Keratinocyte (primary cell): ENCODE data around the gene OVOL2. TPM values are rescaled to one million over a fixed set of nuclear protein-coding genes. Genes with fewer than 3 reads are reported as not detected.

Source experiments
- DNase-seq: peaks from one replicate; pipeline ENCODE4 v3.0.0-alpha.2; 2011; ENCODE audit warnings: low read depth, missing footprints, low spot score
- FAIRE-seq: peaks from 2 replicates; lab custom pipeline; 2011; peaks lifted over from hg19 to GRCh38; lab: Jason Lieb, UNC
- H2AFZ ChIP-seq: 2 replicates; pipeline ENCODE4 v1.6.0; 2012; ENCODE audit warnings: low read length, control low read depth, inconsistent platforms; ENCODE audit not compliant: control insufficient read depth
- H3K27ac ChIP-seq: 2 replicates; pipeline ENCODE4 v1.5.1; 2011; ENCODE audit warnings: low read length; ENCODE audit not compliant: control insufficient read depth, insufficient read depth
- H3K27me3 ChIP-seq: 3 replicates; pipeline ENCODE4 v1.6.0; 2011; ENCODE audit warnings: low read length; ENCODE audit not compliant: control insufficient read depth, insufficient read depth; ENCODE audit errors: extremely low read depth
- H3K36me3 ChIP-seq, 2 experiments: 2 replicates in 1 of 2; 3 replicates in 1 of 2; pipeline ENCODE4 v1.5.1; 2011; ENCODE audit warnings: low read length in 2 of 2, mild to moderate bottlenecking in 1 of 2; ENCODE audit not compliant: control insufficient read depth in 2 of 2, insufficient read depth in 2 of 2; ENCODE audit errors: extremely low read depth in 1 of 2
- H3K4me1 ChIP-seq: 3 replicates; pipeline ENCODE4 v1.5.1; 2011; ENCODE audit warnings: low read length; ENCODE audit not compliant: control insufficient read depth, insufficient read depth; ENCODE audit errors: extremely low read depth
- H3K4me2 ChIP-seq: 3 replicates; pipeline ENCODE4 v1.6.0; 2011; ENCODE audit warnings: low read depth, low read length; ENCODE audit not compliant: control insufficient read depth, insufficient read depth; ENCODE audit errors: extremely low read depth
- H3K4me3 ChIP-seq, 3 experiments: fragments of 200-600 bp in 1 of 3; sonication (generic) in 1 of 3; 2 replicates in 2 of 3; 3 replicates in 1 of 3; pipeline ENCODE4 v1.5.1; 2011 to 2016; ENCODE audit warnings: low read length in 3 of 3, mild to moderate bottlenecking in 3 of 3, control low read depth in 2 of 3, inconsistent platforms in 1 of 3, low read depth in 1 of 3, mixed read lengths in 1 of 3, mixed run types in 1 of 3, moderate library complexity in 1 of 3; ENCODE audit not compliant: control insufficient read depth in 2 of 3, insufficient read depth in 2 of 3; ENCODE audit errors: extremely low read depth in 1 of 3
- H3K79me2 ChIP-seq: 2 replicates; pipeline ENCODE4 v1.6.0; 2012; ENCODE audit warnings: low read length; ENCODE audit not compliant: control insufficient read depth, insufficient read depth
- H3K9ac ChIP-seq: 3 replicates; pipeline ENCODE4 v1.6.0; 2011; ENCODE audit warnings: low read length; ENCODE audit not compliant: control insufficient read depth, insufficient read depth; ENCODE audit errors: extremely low read depth
- H3K9me1 ChIP-seq: 3 replicates; pipeline ENCODE4 v1.6.0; 2011; ENCODE audit warnings: low read length; ENCODE audit not compliant: control insufficient read depth, insufficient read depth; ENCODE audit errors: extremely low read depth
- H3K9me3 ChIP-seq: 2 replicates; pipeline ENCODE4 v1.5.1; 2012; ENCODE audit warnings: low read depth, low read length; ENCODE audit not compliant: control insufficient read depth
- H4K20me1 ChIP-seq: 3 replicates; pipeline ENCODE4 v1.6.0; 2011; ENCODE audit warnings: low read length; ENCODE audit not compliant: control insufficient read depth, insufficient read depth; ENCODE audit errors: extremely low read depth
- CTCF ChIP-seq, 3 experiments: IDR thresholded peaks in 1 of 3; conservative IDR thresholded peaks in 1 of 3; optimal IDR thresholded peaks in 1 of 3; 2 replicates in 2 of 3; 3 replicates in 1 of 3; pipeline versions ENCODE3 to v1.5.1; 2011; ENCODE audit warnings: low read length in 3 of 3, mild to moderate bottlenecking in 3 of 3, moderate library complexity in 2 of 3, control low read depth in 1 of 3, inconsistent platforms in 1 of 3; ENCODE audit not compliant: insufficient read depth in 2 of 3; ENCODE audit errors: extremely low read depth in 1 of 3
- EZH2 ChIP-seq: IDR thresholded peaks from one replicate; pipeline ENCODE4 v1.6.1; 2012; ENCODE audit warnings: inconsistent platforms, mild to moderate bottlenecking, low read length, moderate library complexity
- dilution Hi-C: fragments of 300-500 bp; cut with MboI; formaldehyde crosslinking; loops from one replicate; pipeline ENCODE4 v1.7.0; 2020; ENCODE audit warnings: low sequenced_read_pairs; ENCODE audit not compliant: extremely low pct_ligation_motif_present
- polyA plus RNA-seq, 5 experiments: library from polyadenylated mRNA; depleted of rRNA in 3 of 5; stranded (reverse) in 3 of 5; stranded (forward) in 1 of 5; unstranded in 1 of 5; fragments of >200 nt; gene quantifications; 1 replicate in 1 of 5; 2 replicates in 3 of 5; 3 replicates in 1 of 5; pipeline versions ENCODE4 v1.2.1 to v1.2.3, GENCODE V29; 2011 to 2012; ENCODE audit warnings: missing spikeins in 2 of 5, low read depth in 1 of 5, low replicate concordance in 1 of 5

OVOL2 gene
- polyA plus RNA-seq, 1 donor (not counting 4 experiments of a cell fraction or from before 2014, with no cell fraction given): 4.3 TPM

DNA sequence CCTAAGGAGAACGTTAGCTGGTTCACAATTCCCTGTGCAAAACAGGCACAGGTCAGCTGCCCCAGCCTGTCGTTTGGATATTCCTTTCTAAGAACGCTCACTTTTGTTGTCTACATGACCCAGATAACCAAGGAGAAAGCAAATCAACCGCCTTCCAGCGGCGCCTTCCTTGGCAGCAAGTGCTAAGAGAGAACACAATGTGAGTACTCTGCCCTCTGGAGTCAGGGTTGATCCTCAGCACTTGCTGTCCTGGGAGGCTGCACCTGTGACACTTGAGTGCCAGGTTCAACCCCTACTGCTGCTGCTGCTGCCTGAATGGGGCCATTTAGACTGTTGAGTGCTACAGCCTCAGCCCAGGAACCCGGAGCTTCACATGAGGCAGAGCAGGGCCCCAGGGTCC lies 36.8 kb downstream of the OVOL2 start:
- TF ChIP-seq EZH2 (no peak), CTCF (optimal IDR thresholded peaks at IDR 0.05 in 1 of 3, IDR thresholded peaks at IDR 0.05 in 1 of 3, conservative IDR thresholded peaks at IDR 0.05 in 1 of 3; ENCODE audit: extremely low read depth in 1 of 3, insufficient read depth in 2 of 3, low read length in 3 of 3) (peak in 1 of 3 experiments; percentile 2)
- no peaks in the 10 kb centered on the region for H3K79me2 ChIP-seq
- no peak for DNase-seq
- no peaks in the 10 kb centered on the region for H3K27me3 ChIP-seq
- H3K4me2 ChIP-seq: no peak overlapping the region
- H4K20me1 ChIP-seq: no peaks in the 10 kb centered on the region
- dilution Hi-C loops: no loop called here
- no peaks in the 10 kb centered on the region for H3K9me1 ChIP-seq
- no peak overlapping the region for H3K27ac ChIP-seq
- H3K9me3 ChIP-seq: no peaks in the 10 kb centered on the region
- H2AFZ ChIP-seq: no peak overlapping the region
- H3K36me3 ChIP-seq: peaks cover 14 to 22% of the 10 kb centered on the region in 2 experiments
- H3K4me1 ChIP-seq: no peaks in the 10 kb centered on the region
- H3K4me3 ChIP-seq: no peak overlapping the region
- no peak for FAIRE-seq
- H3K9ac ChIP-seq: no peak overlapping the region

DNA sequence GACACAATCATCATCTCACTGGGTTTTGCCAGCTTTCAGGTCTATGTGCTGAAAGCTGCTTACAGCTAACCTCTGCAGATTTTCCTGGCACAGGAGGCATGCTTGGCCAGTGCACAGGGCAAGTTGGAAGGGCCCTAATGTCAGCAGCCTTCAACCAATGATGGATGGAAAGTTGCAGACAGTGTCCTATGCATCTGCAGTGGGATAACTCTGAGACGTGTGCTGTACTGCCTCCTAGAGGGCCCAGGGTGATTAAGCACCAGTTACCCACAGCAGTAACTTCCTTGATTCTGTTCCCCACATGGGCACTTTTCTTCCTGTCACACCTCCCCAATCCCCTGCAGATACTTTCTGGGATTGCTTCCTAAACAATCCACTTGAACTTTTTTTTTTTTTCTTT lies 38.6 kb downstream of the OVOL2 start:
- H3K9ac ChIP-seq: no peak overlapping the region
- H3K9me1 ChIP-seq: no peaks in the 10 kb centered on the region
- H3K36me3 ChIP-seq: peaks cover 11 to 15% of the 10 kb centered on the region in 2 experiments
- no peak overlapping the region for H3K4me2 ChIP-seq
- no peaks in the 10 kb centered on the region for H3K27me3 ChIP-seq
- TF ChIP-seq CTCF (optimal IDR thresholded peaks at IDR 0.05 in 1 of 3, IDR thresholded peaks at IDR 0.05 in 1 of 3, conservative IDR thresholded peaks at IDR 0.05 in 1 of 3; ENCODE audit: extremely low read depth in 1 of 3, insufficient read depth in 2 of 3, low read length in 3 of 3) (peak; percentile 47 to 78 (median 64)), EZH2 (no peak)
- no peaks in the 10 kb centered on the region for H3K4me1 ChIP-seq
- FAIRE-seq (no peak), DNase-seq (no peak)
- no peak overlapping the region for H3K27ac ChIP-seq
- no peak overlapping the region for H3K4me3 ChIP-seq
- dilution Hi-C loops: no loop called here
- H4K20me1 ChIP-seq: no peaks in the 10 kb centered on the region
- no peaks in the 10 kb centered on the region for H3K9me3 ChIP-seq
- no peak overlapping the region for H2AFZ ChIP-seq
- H3K79me2 ChIP-seq: no peaks in the 10 kb centered on the region
